Islet precursor cell (in vitro differentiated cells): Measurements from ENCODE around the gene AREL1.
"Not testable (repeated sequence)": the region's sequence is repeated elsewhere in the genome, so short reads cannot be mapped to it uniquely, and the experiment has no call there.

Source experiments
- DNase-seq: peaks from one replicate; pipeline ENCODE4 v3.0.0-alpha.2; 2018

AREL1 gene, protein sequence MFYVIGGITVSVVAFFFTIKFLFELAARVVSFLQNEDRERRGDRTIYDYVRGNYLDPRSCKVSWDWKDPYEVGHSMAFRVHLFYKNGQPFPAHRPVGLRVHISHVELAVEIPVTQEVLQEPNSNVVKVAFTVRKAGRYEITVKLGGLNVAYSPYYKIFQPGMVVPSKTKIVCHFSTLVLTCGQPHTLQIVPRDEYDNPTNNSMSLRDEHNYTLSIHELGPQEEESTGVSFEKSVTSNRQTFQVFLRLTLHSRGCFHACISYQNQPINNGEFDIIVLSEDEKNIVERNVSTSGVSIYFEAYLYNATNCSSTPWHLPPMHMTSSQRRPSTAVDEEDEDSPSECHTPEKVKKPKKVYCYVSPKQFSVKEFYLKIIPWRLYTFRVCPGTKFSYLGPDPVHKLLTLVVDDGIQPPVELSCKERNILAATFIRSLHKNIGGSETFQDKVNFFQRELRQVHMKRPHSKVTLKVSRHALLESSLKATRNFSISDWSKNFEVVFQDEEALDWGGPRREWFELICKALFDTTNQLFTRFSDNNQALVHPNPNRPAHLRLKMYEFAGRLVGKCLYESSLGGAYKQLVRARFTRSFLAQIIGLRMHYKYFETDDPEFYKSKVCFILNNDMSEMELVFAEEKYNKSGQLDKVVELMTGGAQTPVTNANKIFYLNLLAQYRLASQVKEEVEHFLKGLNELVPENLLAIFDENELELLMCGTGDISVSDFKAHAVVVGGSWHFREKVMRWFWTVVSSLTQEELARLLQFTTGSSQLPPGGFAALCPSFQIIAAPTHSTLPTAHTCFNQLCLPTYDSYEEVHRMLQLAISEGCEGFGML

DNA sequence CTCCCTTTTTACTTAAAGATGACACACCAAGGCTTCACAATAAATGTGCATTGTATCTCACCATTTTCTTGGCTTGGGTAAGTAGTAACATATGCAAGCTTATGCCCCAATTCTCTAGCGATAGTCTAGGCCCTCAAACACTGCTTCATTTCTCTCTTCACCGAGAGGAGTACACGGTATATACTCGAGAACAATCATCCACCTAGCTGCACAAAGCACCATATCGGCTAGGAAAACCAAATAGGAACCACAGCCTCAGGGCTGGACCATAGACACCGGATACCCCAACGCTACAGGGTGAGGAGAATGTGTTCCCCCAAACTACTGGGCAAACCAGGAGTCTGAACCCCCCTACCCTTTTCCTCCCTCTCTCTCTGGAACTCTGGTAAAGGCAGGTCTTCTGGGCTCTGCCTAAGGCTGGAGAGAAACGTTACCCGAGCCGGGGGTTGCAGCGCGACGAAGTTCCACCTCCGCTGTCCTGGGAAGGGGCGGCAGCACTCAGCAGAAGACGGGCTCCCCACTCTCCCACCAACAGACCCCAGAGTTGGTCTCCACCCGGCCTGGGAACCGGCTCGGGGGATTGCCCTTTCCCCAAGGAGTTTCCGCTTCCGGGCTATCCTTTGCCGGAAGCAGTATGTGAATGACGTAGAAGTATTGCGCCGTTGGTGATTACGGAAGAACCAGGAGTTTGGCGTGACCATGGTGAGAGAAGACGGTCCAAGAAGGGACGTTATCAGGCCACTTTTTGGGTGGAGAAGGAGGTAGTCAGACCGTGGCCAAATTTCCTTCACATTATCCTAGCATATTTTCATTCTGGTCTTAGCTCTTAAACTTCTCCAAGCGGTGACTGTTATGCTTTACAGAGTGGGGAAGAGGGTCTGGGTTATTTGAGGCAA, at the start of gene AREL1, which contains the start of gene FCF1:
TSS of gene AREL1 (minus strand) at position 582 of the 896 bp plus-strand sequence. CDS start 27,465 bp downstream, outside the sequence.
TSS of gene FCF1 (plus strand) at position 646 of the 896 bp plus-strand sequence. CDS start at position 700, 54 bp downstream.
- DNase-seq, result peak; percentile 91

DNA sequence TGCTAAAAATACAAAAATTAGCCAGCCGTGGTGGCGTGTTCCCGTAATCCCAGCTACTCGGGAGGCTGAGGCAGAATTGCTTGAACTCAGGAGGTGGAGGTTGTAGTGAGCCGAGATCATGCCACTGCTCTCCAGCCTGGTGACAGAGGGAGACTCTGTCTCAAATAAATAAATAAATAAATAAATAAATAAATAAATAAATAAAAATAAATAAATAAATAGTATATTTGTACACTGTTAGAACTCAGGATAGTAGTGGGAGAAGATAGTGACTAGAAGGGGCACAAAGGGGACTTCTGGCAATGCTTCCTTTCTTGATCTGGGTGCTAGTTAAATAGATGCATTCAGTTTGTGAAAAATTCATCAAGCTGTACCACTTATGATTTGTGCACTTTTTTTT, 45.6 kb upstream of the AREL1 start:
- not testable (repeated sequence) for DNase-seq

DNA sequence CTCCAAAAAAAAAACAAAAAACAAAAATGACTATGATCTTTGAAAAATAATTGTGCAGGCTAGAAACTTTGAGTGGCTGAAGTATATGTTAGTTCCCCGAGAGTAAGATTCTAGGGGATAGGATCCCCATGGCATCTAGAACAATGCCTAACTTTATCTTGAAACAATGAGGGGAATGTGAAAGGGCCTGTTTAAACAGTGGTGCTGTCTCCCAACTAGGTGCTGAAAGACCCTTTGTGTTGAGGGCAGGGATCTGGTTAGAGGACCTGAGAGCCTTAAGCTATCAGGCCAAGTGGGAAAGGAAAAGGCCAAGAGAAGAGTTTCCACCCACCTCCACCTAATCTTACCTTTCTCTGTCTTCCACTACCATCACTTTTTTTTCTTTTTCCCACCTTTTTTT, 43.4 kb upstream of the AREL1 start:
- DNase-seq, result no peak

DNA sequence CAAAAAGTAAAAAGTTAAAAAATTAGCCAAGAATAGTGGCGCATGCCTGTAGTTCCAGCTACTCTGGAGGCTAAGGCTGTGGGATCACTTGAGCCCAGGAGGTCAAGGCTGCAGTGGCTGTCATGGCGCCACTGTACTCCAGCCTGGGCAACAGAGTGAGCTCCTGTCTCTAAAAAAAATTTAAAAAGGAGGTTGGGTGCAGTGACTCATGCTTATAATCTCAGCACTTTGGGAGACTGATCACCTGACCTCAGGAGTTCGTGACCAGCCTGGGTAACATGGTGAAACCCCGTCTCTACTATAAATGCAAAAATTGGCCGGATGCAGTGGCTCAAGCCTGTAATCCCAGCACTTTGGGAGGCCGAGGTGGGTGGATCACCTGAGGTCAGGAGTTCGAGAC, 42.0 kb upstream of the AREL1 start:
- no peak for DNase-seq

DNA sequence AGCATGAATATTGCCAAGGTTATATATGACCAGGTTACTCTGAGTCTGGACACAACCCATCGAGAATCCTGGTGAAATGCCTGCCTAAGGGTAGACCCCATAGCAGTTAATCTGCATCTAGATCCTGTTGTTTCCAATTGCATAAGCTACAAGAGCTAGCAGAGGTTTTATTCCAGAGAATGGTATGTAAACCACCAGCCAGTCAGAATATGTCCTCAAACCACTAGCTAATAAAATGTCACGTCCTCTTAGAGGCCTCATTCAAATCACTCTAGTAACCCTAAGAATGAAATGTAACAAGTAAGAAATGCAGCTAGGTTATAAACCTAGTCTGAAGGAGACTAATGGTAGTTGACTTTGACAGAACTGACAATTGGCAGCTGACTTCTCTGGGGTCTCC, 41.3 kb upstream of the AREL1 start:
- no peak for DNase-seq

DNA sequence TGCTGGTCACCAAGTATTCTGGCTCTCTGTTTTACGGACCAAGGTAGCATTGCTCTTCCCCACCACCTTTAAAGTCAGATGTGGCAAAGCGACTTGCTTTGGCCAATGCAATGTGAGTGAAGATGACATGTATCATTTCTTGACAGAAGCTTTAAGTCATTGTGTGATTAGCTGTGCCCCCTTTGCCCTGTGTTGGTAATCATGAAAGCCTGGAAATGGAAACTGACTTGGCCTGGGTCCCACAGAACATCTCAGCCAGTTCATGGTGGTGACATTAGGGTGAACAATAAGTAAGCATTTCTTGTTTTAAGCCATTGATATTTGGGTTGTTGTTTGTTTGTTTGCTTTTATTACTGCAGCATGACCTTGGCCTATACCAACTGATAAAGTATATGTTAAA, 34.4 kb upstream of the AREL1 start:
- DNase-seq, result no peak

DNA sequence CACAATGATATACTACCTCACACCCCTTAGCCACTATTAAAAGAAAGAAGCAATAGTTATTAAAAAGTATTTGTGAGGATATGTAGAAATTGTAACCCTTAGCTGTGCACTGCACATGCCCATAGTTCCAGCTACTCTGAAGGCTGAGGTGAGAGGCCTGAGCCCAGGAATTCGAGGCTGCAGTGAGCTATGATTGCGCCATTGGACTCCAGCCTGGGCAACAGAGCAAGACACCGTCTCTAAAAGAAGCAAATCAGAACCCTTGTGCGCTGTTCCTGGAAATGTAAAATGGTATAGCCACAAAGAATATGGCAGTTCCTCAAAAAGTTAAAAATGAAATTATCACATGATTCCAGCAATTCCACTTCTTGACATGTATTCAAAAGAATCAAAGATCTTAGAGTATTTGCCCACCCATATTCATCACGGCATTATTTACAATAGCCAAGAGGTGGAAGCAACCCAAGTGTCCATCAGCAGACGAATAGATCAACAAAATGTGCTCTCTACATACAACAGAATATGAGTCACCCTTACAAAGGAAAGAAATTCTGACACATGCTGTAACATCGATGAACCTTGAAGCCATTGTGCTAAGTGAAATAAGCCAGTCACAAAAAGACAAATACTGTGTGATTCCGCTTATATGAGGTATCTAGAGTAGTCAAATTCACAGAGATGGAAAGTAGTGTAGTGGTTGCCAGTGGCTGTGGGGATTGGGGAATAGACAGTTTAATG, 26.6 kb upstream of the AREL1 start:
- DNase-seq, result no peak

DNA sequence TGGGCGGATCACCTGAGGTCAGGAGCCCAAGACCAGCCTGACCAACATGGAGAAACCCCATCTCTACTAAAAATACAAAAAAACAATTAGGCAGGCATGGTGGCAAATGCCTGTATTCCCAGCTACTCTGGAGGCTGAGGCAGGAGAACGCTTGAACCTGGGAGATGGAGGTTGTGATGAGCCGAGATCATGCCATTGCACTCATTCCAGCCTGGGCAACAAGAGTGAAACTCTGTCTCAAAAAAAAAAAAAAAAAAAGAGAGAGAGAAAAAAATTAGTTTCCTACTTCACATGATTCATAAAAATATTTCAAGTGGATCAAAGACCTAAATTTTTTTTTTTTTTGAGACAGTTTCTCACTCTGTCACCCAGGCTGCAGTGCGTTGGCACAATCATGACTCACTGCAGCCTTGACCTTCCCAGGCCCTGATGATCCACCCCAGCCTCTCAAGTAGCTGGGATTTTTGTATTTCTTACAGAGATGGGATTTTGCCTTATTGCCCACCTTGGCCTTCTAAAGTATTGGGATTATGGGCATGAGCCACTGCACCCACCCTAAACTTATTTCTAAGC, 25.0 kb upstream of the AREL1 start:
- DNase-seq, result no peak

DNA sequence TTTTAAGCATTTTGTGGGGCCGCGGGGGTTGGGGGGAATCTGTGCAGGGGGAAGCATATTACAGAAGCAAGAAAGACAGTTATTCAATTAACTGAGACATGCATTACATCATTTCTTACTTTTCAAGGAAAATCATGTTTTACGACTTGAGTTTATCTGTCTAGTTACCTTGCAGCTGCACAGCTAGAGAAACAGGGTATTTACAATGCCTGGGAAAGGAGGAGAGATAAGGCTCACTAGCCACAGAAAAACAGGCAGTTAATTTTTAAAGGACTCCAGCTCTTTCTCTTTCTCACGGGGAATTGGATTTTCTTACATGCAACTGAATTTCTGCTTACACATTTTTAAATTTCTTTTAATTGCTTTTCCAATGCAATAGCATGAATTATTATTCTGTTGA, 22.2 kb upstream of the AREL1 start:
- no peak for DNase-seq

DNA sequence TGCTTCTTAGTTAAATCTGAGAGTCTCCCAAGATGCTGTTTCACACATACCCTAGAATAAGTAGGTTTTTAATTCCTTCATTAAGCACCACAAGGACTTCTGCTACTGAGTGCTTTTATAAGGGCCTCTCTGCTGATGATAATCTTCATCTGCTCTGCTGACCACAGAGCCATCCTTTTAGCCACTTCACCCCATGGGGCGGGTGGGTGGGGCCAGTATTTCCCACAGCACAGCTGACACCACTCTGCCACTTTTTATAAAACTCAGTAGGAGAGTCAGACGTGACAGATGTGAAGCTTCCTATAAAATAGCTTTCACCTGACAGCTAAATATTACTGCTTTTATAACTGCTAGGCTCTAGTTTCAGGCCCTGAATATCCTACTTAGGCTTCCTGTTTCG, 20.3 kb upstream of the AREL1 start:
- no peak for DNase-seq

DNA sequence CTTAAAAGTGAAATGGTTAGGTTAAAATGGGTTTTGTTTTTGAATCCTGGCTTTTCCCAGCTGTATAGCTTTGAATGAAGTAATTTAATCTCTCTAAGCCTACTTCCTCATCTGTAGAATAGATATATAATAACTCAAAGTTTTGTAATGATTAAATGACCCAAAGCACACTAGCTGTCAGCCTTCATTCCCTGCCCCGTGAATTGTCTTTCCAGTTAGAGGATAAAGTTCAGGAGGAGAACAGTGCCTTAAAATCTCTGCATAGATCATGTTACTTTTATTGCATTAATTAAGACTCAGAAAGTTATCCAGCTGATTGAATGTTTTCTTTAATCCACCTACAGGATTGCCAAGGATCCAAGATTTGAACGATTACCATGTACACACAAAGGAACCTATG, 19.5 kb upstream of the AREL1 start:
- no peak for DNase-seq

DNA sequence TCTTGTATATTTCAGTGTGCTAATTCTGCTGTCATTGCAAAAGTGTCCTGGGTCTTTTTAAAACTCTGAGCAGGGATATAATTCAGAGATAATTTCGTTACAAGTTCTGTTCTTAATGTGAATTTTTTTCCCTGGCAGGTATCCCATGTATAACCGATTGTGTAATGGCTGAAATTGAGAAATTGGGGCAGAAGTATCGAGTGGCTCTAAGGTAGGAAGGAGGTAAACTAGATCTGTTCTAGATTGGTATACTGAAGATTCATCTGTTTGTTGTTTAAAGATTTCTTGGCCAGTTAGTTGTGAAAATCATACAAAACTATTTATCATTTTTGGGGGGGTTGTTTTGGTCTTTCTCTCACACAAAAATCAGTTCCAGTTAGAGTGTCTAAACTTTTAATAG, 10.3 kb upstream of the AREL1 start:
- DNase-seq, result no peak

DNA sequence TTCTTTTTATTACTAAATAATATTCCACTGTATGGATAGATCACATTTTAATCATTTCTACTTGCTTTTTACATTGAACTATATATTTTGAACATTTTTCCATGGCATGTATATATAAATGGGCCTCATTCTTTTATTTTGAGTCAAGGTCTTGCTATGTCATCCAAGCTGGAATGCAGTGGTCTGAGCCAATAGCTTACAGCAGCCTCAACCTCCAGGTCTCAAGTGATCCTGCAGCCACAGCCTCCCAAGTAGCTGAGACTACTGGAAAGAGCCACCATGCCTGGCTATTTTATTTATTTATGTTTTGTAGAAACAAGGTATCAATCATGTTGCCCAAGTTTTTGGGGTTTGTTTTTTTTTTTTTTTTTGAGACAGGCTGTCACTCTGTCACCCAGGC, 7.6 kb upstream of the AREL1 start:
- DNase-seq, result no peak

DNA sequence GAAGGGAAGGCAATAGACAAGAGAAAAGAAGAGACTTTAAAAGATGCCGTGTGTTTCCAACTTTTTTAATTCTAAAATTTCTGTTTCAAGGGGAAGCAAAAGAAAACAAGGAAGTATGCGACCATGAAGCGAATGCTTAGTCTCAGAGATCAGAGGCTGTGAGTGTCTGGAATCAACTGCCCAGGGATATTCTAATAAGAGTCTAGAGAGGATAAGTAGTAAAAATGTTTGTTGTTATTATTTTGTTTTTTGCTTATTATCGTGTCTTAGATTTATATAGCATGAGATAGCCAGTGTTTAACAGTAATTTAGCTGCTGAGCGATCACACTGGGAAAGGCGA, 485 bp upstream of the AREL1 start:
- no peak for DNase-seq

DNA sequence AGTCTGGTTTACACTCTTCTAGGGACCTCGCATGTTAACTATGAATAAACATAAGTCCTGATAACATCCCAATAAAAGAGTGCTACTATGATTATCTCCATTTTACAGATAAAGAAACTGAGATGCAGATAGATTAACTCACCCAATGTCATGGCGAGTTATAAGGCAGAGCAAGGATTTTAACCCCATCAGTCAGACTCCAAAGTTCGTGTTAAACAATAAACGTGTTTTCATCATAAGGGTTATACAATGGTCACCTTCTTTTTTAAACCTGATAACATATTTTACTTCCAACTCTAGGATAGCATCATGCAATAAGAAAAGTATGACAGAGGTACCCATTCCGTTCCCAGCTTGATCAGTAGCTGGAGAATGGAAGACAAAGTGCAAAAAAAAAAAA, 1.2 kb downstream of the AREL1 start:
- no peak for DNase-seq

DNA sequence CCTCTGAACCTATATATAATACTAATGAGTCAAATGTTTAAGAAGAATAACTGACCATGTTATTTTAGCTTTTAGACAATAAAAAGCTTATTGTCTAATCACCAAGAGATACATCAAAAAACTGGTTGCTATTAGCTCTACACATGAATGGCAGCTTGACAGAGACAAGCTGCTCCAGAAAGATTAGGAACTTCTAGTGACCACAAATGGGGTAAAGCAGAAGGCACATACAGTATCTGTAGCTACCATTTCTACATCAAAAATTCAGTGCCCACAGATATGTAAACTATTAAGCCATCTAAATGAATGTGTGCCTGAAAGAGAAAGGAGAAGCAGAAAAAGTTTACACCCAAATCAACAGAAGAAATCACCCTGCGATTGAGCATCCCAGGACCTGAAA, 2.4 kb downstream of the AREL1 start:
- DNase-seq, result no peak

DNA sequence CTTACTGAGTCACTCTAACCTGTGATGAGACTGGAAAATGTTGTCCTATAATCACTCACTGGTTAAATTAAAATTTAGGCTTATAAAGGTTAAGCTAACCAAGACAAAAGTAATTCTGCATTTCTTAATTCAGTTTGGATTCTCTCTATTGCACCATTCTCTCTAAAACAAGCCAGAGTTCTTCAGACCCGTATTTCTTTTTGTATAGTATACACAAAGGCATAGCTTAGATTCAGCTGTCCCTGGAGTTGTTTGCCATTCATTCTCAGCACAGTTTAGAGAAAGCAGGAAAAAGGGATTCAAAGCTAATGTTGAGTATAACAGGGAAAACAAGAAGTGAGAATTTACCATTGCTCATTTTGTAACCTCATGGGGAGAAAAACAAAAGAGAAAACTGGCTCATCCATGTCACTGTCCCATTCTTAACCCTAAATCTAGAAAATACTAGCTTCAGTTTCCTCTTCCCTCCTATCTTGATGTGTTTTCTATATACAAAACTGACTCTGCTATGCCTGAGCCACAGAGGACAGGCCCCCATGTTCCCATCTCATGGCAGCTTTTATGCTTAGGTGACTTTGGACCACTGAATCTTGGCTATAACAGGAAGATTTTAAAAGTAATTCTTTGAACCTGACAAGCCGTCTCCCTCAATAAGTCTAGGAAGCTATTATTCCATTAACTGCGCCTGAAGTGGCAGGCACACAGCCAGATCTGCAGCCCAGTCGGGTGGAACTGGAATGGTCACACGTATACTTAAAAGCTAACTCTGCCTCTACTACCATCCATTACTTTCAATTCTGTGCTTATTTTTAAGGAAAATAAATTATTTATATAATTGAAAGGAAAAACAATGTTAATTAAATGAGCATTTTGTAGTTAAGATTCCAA, 7.0 kb downstream of the AREL1 start:
- DNase-seq, result no peak

DNA sequence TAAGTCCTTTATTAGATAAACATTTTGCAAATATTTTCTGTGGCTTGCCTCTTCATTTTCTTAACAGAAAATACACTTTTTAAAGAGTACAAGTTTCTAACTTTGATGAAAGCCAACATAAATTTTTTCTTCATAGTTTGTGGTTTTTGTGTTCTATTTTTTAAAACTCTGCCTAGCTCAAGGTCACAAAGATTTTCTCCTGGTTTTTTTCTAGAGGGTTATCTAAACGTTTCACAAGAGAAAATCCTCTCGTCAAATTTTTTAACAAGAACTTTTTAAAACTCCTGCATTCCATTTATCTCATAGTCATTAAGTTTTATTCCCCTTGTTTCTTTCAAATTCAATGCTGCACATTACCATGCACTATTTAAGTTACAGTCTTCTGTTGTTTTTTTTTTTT, 8.2 kb downstream of the AREL1 start:
- DNase-seq, result no peak

DNA sequence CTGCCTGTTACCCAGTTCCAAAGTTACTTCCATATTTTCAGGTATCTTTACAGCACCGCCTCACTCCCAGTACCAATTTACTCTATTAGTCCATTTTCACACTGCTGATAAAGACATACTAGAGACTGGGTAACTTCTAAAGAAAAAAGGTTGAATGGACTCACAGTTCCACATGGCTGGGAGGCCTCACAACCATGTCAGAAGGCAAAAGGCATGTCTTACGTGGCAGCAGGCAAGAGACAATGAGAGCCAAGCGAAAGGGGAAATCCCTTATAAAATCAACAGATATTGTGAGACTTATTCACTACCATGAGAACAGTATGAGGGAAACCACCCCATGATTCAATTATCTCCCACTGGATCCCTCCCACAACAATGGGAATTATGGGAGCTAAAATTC, 9.8 kb downstream of the AREL1 start:
- no peak for DNase-seq

DNA sequence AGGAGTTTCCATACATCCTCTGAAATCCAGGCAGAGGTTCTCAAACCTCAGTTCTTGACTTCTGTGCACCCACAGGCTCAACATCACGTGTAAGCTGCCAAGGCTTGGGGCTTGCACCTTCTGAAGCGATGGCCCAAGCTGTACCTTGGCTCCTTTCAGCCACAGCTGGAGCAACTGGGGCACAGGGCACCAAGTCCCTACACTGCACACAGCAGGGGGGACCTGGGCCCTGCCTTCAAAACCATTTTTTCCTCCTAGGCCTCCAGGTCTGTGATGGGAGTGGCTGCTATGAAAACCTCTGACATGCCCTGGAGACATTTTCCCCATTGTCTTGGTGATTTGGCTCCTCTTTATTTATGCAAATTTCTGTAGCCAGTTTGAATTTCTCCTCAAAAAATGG, 10.6 kb downstream of the AREL1 start:
- DNase-seq, result no peak

DNA sequence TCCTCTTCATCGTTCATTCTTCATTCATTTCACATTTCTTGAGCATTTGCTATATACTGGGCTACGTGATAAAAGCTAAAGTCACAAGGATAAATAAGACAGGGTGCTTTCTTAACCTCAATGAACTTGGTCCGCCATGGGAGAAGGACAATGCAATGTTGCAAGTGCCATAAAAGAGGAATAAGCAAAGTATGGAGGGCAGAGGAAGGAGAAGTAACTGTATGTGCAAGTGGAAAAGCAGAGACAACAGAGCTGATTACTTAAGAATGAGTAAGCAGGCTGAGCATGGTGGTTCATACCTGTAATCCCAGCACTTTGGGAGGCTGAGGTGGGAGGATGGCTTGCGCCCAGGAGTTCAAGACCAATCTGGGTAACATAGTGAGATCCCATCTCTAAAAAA, 14.4 kb downstream of the AREL1 start:
- no peak for DNase-seq
